NCI-H2107 treated with DMSO at 0.1 percent for 48 hours (cell line): ENCODE measurements around the gene PLA2G2D.

Source experiments
- DNase-seq: peaks from one replicate; lab custom pipeline; 2025; ENCODE audit not compliant: unreplicated experiment; lab: John Stamatoyannopoulos, UW

PLA2G2D gene

GRCh38 chr1:20119347-20119746 is at the start of gene PLA2G2D:
Gene PLA2G2D, minus strand, starts transcription at chr1:20119536. Its CDS starts 38 bp downstream, at chr1:20119498.
- no peak for DNase-seq

DNA sequence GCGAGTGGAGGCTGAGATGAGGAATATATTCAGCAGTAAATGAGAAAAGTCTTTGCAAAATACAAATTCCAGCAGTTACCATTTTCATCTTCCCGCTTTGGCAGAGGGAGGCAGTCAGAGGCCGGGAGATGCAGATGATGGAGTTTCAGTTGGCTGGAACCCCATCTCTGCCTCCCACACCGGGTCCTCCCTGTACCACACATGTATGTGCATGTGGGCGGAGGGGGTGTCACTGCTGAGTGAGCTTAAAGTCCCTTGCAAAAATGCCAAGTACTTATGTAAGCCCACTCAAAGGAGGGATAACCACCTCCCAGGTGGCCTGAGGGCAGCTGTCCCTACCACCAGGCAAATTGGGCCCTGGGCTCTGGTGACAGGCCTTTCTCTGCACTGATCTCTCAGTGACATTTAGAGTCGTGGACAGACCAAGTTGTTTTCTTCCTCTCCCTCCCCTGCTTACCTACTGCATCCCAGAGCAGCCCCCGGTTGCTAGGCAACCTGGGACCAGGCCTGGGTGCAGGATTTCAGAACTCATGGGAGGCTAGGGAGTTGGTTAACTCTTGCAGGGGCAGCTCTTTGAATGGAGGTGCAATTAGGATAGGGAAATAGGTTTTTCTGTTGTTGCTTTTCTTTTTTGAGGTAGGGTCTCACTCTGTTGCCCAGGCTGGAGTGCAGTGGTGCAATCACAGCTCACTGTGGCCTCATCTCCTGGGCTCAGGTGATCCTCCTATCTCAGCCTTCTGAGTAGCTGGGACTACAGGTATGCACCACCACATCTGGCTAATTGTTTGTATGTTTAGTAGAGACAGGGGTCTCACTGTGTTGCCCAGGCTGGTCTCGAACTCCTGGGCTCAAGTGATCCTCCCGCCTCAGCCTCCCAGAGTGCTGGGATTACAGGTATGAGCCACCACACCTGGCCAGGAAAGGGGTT is 49.5 kb upstream of the PLA2G2D start:
- no peak for DNase-seq

GRCh38 chr1:20167126-20167525 is 47.8 kb upstream of the PLA2G2D start:
- no peak for DNase-seq

DNA sequence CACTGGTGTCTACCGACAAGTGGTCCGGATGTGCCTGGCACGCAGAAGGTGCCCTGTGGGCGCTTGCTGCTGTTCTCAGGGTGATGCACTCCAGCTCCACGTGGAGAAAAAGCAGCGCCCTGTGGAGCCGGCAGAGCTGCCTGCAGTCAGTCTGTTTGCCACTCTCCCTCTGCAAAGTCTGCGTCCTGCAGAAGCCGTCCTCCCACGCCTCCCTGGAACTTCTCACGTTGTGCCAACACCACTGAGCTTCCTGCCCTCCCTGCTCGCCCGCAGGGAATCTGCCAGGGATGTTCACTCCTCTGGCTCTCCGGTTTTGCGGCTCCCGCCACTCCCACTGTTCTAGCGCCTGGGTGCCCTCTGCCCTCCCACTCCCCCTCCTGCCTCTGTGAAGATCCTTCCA is 46.7 kb upstream of the PLA2G2D start:
- DNase-seq = no peak

GRCh38 chr1:20165522-20165951 is 46.2 kb upstream of the PLA2G2D start:
- no peak for DNase-seq

GRCh38 chr1:20164694-20165202 is 45.4 kb upstream of the PLA2G2D start:
- no peak for DNase-seq

- no peak for DNase-seq
Observed at GRCh38 chr1:20160034-20160433, 40.7 kb upstream of the PLA2G2D start.

- no peak for DNase-seq
Observed at GRCh38 chr1:20158358-20159070, 39.2 kb upstream of the PLA2G2D start.

DNA sequence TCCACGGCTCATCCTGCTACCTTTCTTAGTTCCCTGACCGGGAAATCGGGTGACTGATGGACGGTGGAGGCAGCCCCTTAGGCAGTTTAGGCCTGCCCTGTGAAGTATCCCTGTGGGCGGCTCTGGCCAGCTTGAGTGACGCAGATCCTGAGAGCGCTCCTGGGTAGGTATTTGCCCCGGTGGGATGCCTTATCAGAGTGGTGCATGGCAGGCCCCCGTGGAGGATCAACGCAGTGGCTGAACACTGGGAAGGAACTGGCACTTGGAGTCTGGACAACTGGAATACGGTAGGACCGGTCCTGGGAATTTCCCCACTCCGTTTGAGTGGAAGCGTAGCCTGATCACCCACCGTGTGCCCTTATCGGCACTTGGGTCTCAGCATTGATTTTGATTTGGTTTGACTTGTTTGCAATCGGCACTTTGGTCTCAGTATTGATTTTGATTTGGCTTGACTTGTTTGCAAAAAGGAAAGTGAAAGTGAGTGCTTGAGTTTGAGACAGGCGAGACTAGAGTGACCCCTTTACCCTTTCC is 35.0 kb upstream of the PLA2G2D start:
- DNase-seq = no peak

DNA sequence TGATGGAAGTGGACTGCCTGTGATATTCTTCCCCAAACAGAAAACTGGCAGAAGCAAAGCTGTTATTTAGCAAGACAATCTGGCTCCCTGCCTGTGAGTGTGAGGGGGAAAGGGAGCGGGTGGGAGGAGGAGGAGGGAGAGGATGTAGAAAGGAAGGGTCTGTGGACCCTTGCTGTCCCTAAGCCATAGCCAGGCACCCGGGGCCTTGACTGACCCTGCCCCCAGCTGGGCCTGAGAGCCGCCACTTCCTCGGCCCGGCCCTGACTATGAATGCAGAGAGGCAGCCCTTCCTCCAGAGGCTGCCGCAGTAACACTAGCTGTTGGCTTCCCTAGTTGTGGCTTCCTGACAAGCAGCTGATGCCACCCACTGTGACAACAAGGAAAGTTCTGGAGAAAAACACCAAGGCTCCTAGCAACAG is 33.7 kb upstream of the PLA2G2D start:
- peak; percentile 56 for DNase-seq

GRCh38 chr1:20152599-20152930 is 33.2 kb upstream of the PLA2G2D start:
- DNase-seq = no peak

- DNase-seq = peak; percentile 6
Observed at GRCh38 chr1:20151906-20152598, 32.7 kb upstream of the PLA2G2D start.

DNA sequence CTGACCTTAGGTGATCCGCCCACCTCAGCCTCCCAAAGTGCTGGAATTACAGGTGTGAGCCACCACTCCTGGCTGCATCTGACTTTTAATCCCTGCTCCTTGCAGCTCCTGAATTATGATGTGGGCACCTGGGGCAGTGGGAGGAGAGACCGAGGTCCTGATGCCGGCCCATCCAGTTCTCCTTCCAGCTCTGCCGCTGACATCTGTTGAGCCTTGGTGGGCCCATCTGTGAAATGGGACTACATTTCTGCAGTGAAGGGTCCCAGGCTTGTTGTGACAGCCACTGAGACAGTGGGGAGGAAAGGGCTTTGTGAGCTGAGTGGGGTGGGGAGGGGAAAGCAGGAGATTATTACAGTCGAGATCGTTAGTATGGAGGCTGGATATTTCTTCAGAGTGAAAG is 31.6 kb upstream of the PLA2G2D start:
- no peak for DNase-seq

DNA sequence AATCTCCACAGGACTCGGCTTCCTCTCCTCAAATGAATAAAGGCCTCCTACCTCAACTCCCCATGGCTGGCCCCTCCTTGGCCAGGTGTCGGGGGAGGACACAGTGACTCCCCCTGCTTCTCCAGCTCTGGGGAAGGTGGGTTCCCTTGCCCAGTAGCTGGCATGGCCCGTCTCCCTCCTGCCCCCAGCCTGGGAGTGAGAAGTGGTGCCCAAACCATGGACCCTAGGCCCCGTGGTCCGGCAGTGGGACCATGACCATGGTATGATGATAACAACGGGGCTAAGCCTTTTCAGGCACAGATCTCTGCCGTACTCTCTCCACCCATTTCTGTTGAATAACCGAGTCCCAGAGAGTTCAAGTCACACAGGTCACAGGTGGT is 31.0 kb upstream of the PLA2G2D start:
- no peak for DNase-seq

DNA sequence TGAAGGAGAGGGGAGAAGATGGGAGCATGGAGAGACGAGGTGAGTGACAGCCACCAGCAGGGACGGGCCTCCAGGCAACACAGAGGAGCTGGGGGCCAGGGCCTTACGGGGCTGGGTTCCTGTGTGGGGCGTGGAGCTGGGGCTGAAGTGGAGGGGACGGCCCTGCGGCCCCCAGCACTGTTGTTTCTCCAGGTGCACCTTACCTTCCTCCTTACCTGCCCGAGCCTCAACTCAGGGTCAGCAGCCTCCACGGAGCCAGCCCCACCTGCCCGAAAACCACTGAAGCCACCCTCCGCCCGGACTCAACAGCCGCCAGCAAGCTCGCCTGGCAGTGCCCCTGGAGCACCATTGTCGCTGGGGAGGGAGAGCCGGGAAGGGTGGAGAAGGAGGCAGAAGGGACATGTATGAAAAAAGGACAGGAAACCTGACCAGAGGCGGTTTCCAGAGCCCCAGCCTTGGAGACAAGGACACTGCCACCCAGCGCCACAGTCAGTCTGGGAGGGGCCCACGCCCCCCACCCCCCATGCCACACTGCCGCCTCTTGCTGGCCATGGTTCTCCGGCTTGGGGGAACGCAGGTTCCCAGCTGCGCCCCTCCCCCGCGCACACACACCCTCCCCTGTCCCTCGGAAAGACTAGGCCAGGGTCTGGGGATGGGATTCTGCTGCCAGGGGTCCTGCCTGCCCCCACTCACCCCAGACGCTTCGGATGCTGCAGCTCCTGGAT is 30.4 kb upstream of the PLA2G2D start:
- no peak for DNase-seq

- no peak for DNase-seq
Observed at GRCh38 chr1:20148571-20149500, 29.5 kb upstream of the PLA2G2D start.

DNA sequence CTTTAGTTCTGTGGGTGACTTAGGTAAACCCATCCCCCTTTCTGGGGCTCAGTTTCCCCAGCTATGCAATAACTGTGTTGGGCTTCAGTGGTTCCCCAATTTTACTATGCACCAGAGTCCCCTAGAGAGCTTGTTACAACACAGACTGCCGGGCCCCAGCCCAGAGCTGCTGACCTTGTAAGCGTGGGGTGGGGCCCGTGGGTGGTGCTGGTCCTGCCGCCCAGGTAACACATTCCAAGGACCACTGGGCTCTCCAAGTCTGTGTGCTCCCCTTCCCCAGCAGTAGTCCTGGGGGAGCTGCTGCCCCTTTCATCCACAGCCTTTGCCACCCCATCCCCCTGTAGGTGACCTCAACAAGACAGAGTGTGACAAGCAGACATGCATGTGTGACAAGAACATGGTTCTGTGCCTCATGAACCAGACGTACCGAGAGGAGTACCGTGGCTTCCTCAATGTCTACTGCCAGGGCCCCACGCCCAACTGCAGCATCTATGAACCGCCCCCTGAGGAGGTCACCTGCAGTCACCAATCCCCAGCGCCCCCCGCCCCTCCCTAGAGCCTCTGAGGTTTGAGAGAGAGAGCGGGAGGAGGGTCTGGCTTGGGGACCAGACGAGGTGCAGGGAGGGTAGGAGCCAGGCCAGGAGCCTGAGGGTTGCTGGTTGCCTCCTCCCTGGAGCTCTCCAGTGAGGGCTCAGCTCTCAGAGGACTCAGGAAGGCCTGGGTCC is 28.7 kb upstream of the PLA2G2D start:
- DNase-seq = no peak

DNA sequence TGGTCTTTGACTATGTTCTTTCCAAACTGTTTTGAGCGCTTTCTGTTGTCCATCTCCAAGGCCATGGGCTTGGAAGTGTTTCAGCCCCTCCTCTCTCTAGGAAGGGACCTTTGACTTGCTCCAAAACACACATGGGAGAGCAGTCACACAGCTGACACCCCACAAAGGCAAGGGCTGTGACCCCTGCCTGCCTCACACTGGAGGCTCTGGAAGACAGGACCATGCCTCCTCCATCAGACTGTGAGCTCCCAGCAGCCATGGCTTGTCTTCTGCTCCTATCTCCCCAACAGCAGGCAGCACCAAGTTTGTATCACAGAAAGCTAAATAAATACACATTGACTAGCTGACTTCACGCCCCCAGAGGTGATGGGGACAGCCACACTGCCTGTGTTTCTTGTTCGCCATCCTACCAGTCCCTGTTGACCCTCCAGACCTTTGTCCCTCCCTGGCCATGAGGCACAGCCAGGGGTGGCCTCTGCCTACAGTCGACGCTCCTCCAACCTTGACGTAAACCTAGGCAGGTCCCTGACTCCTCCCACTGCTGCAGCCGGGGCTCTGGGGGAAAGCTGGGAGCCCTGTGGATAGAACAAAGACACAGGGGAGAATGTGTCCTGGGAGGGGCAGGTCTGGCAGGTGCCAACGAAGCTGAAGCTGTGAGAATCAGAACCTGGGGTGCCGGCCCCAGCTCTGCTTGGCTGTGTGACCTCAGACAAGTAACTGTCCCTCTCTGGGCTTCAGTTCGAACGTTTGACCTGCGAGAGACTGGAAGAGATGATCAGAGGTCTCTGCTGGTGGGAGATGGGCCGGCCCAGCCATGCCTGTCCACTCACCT is 24.6 kb upstream of the PLA2G2D start:
- no peak for DNase-seq
